K562 (cell line): ENCODE data around the gene SCLY.

ENCODE experiments used
- FOXJ2 ChIP-seq: fragments of 200-800 bp; sonication (Bioruptor generic); IDR thresholded peaks from 2 replicates; pipeline ENCODE4 v1.6.1; 2016; ENCODE audit warnings: missing genetic modification characterization, missing compliant biosample characterization
- KDM5B ChIP-seq: fragments of 200-600 bp; sonication (generic); IDR thresholded peaks from 2 replicates; pipeline ENCODE4 v1.6.1; 2012; ENCODE audit warnings: low read depth, mild to moderate bottlenecking, moderate library complexity, low read length, control low read depth, inconsistent platforms; ENCODE audit not compliant: insufficient replicate concordance
- NR2C2 ChIP-seq, 2 experiments: fragments of 200-800 bp in 1 of 2; sonication (Bioruptor generic) in 1 of 2; sonication (generic) in 1 of 2; formaldehyde crosslinking in 1 of 2; IDR thresholded peaks; 2 replicates each; pipeline versions ENCODE4 v1.6.1 to v1.8.0; 2016 to 2022; ENCODE audit warnings: mild to moderate bottlenecking in 1 of 2, missing compliant biosample characterization in 1 of 2, missing genetic modification characterization in 1 of 2, missing genetic modification reagents in 1 of 2
- POLR2A ChIP-seq: fragments of 450-650 bp; conservative IDR thresholded peaks from 2 replicates; pipeline ENCODE4 v1.6.1; 2016
- TFAM ChIP-seq: fragments of 250-450 bp; sonication (Bioruptor Pico); conservative IDR thresholded peaks from 2 replicates; pipeline ENCODE4 v1.5.0; 2021; ENCODE audit warnings: mild to moderate bottlenecking, moderate library complexity
- ZNF23 ChIP-seq: fragments of 250-450 bp; sonication (Bioruptor Pico); IDR thresholded peaks from 2 replicates; pipeline ENCODE4 v1.4.0; 2020; ENCODE audit warnings: mild to moderate bottlenecking
- TF ChIP-seq, protein P1 (sequence below), 3 experiments: IDR thresholded peaks in 2 of 3; conservative IDR thresholded peaks in 1 of 3; 2 replicates each; pipeline ENCODE4 v1.5.1; 2011 to 2012; ENCODE audit warnings: low read length in 3 of 3, mild to moderate bottlenecking in 3 of 3, control low read depth in 2 of 3, improper control_type of control experiment in 1 of 3, inconsistent platforms in 1 of 3, low read depth in 1 of 3, mixed read lengths in 1 of 3, moderate library complexity in 1 of 3; ENCODE audit not compliant: insufficient read depth in 2 of 3
- TF ChIP-seq, protein P2 (sequence below): fragments of 250-450 bp; sonication (Bioruptor Pico); IDR thresholded peaks from 2 replicates; pipeline ENCODE4 v1.5.0; 2020; ENCODE audit warnings: mild to moderate bottlenecking, borderline replicate concordance

DNA sequence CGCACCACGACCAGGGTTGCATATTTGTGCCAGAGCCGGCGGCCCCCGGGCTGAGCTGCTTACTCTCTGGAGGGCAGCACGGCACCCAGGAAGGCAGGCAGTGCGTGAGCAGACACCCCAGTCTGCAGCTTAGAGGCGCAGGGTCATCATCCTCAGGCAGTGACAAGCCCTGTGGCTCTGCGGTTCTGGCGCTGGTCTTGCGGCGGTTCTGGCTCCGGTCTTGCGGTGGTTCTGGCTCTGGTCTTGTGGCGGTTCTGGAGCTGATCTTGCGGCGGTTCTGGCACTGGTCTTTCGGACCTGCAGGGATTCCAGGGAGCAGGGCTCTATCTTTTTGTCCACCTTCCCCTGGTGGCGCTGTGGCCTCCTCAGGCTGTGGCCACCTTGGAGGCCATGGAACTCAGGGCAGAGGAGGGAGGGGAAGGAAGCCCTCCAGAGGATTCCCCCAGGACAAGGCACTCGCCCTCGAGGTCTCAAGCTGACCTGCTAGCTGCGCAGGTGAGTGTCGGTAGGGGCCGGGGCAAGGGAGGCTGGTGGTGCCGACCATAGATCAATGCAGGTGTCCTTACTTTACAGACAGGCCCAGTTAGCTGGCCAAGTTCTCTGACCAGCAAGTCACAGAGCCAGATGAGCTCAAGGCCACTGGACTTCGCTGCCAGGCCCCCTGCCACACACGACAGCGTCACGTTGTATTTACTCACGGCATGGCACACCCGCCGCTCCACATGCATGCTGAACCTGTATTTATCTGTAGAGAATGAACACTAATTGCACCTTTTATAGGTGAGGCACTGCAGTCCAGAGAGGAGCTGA is 54.3 kb downstream of the SCLY start:
- TF ChIP-seq POLR2A (no peak), TFAM (no peak), FOXJ2 (tag) (no peak), NR2C2 (CRISPR knock-in tag; IDR thresholded peaks at IDR 0.05) (no peak), NR2C2 (tag; IDR thresholded peaks at IDR 0.05) (no peak), ZNF23 (no peak), KDM5B (no peak)
- TF ChIP-seq, protein P1, sequence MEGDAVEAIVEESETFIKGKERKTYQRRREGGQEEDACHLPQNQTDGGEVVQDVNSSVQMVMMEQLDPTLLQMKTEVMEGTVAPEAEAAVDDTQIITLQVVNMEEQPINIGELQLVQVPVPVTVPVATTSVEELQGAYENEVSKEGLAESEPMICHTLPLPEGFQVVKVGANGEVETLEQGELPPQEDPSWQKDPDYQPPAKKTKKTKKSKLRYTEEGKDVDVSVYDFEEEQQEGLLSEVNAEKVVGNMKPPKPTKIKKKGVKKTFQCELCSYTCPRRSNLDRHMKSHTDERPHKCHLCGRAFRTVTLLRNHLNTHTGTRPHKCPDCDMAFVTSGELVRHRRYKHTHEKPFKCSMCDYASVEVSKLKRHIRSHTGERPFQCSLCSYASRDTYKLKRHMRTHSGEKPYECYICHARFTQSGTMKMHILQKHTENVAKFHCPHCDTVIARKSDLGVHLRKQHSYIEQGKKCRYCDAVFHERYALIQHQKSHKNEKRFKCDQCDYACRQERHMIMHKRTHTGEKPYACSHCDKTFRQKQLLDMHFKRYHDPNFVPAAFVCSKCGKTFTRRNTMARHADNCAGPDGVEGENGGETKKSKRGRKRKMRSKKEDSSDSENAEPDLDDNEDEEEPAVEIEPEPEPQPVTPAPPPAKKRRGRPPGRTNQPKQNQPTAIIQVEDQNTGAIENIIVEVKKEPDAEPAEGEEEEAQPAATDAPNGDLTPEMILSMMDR (IDR thresholded peaks at IDR 0.05 in 2 of 3, conservative IDR thresholded peaks at IDR 0.05 in 1 of 3; ENCODE audit: insufficient read depth in 2 of 3, low read depth in 1 of 3, low read length in 3 of 3): peak in 1 of 3 experiments; percentile 15; a peak in 1 of 6 replicates
- TF ChIP-seq, protein P2, sequence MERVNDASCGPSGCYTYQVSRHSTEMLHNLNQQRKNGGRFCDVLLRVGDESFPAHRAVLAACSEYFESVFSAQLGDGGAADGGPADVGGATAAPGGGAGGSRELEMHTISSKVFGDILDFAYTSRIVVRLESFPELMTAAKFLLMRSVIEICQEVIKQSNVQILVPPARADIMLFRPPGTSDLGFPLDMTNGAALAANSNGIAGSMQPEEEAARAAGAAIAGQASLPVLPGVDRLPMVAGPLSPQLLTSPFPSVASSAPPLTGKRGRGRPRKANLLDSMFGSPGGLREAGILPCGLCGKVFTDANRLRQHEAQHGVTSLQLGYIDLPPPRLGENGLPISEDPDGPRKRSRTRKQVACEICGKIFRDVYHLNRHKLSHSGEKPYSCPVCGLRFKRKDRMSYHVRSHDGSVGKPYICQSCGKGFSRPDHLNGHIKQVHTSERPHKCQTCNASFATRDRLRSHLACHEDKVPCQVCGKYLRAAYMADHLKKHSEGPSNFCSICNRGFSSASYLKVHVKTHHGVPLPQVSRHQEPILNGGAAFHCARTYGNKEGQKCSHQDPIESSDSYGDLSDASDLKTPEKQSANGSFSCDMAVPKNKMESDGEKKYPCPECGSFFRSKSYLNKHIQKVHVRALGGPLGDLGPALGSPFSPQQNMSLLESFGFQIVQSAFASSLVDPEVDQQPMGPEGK: no peak
